Measurements from ENCODE around the gene LRRC59. TPM values are rescaled to one million over a fixed set of nuclear protein-coding genes. Genes with fewer than 3 reads are reported as not detected.

LRRC59 gene
- total and polyA plus RNA-seq, 2 of the 4 experiments (the other 2 are of a cell fraction), result 139 to 233 TPM

DNA sequence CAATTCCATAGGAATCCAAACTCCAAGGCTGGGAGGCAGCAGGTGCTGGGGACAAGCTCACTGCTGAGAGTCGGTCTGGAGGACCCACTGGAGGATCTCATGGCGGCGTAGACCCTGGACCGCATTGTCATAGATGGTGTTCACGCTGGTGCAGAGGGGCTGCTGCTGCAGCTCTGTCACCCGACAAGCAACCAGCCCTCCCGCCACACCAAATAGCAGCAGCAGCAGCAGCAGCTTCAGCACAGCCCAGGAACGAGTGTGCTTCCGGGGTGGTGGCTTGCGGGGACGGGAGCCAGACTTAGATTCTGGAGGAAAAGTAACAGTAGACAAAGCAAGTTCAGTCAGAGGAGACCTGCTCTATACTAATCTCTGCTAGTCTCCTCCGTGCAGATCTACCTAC, 14.4 kb downstream of the LRRC59 start:
- intact Hi-C loops (cut with micrococcal nuclease) (no loop called here), dilution Hi-C loops (cut with HindIII; ENCODE audit: low sequenced_read_pairs, unreplicated experiment) (no loop called here), in situ Hi-C loops (cut with MboI; ENCODE audit: low sequenced_read_pairs) (no loop called here)
- Histone ChIP-seq H3K14ac (replicated peaks; ENCODE audit: low read depth, low read length) (no peak overlapping the region), H3K27ac (ENCODE audit: insufficient read depth, low read length) (no peak overlapping the region), H3K4me1 (ENCODE audit: control insufficient read depth, insufficient read depth, low read length) (no peaks in the 10 kb centered on the region), H2AK5ac (ENCODE audit: low read depth, low read length) (no peak overlapping the region), H4K91ac (ENCODE audit: insufficient read depth, low read depth, low read length) (no peak overlapping the region), H3K9me1 (ENCODE audit: insufficient read depth, low read length) (no peaks in the 10 kb centered on the region), H3K56ac (ENCODE audit: extremely low read depth, insufficient read depth, low read length) (no peak overlapping the region), H2AK9ac (replicated peaks; ENCODE audit: low read depth, low read length, poor library complexity) (no peak overlapping the region), H4K20me1 (ENCODE audit: insufficient read depth, low read length) (peaks cover 44% of the 10 kb centered on the region), H3K18ac (ENCODE audit: low read depth, low read length) (no peak overlapping the region), H4K5ac (ENCODE audit: low read depth, low read length) (no peak overlapping the region), H2AFZ (replicated peaks; ENCODE audit: low read length, poor library complexity) (no peak overlapping the region), H2BK20ac (ENCODE audit: low read depth, low read length) (no peak overlapping the region), H2BK5ac (ENCODE audit: low read depth, low read length, poor library complexity, severe bottlenecking) (no peak overlapping the region), H2BK120ac (ENCODE audit: low read depth, low read length) (no peak overlapping the region), H4K8ac (ENCODE audit: low read depth in 2 of 2, low read length in 2 of 2) (no peak overlapping the region), H3K4ac (ENCODE audit: low read depth, low read length) (no peak overlapping the region), H3K36me3 (ENCODE audit: control insufficient read depth, insufficient read depth, low read length) (peaks cover 69% of the 10 kb centered on the region), H3K9ac (ENCODE audit: low read depth, low read length) (no peak overlapping the region), H3K4me2 (ENCODE audit: low read depth, low read length) (no peak overlapping the region), H3K79me1 (ENCODE audit: low read depth in 1 of 2, low read length in 2 of 2) (peaks cover 28 to 51% of the 10 kb centered on the region in 2 experiments), H3K4me3 (ENCODE audit: insufficient read depth, low read depth, low read length) (no peak overlapping the region), H3K27me3 (ENCODE audit: control insufficient read depth, insufficient read depth, low read length) (no peaks in the 10 kb centered on the region), H2BK15ac (ENCODE audit: low read depth, low read length) (no peak overlapping the region), H3K23ac (ENCODE audit: low read depth, low read length) (no peak overlapping the region), H3K9me3 (ENCODE audit: control insufficient read depth, insufficient read depth, low read length) (no peaks in the 10 kb centered on the region)
- POLR2A ChIA-PET (ENCODE audit: unreplicated experiment), result interaction anchor here (1.2 to 1.5 kb wide), 2 partner anchors 9 to 13 kb away, joined by 3 read pairs; no protein-coding TSS in a partner anchor
- WGBS, 2 experiments (ENCODE audit: extremely low coverage in 2 of 2, insufficient read length in 1 of 2), result 92% methylated on average over 11 of the region's 12 CpGs; no CpG with 5 or more reads in 1 of the 2 experiments
- no peak for DNase-seq
- no peak for ATAC-seq (ENCODE audit: low read depth)
- no TSS peak for BruUV-seq (replicated peaks)
- CTCF ChIA-PET, result no interaction called here
- TF ChIP-seq CEBPB (IDR thresholded peaks at IDR 0.05; ENCODE audit: low read depth, low read length) (no peak), FOS (IDR thresholded peaks at IDR 0.05; ENCODE audit: low read depth, low read length) (no peak), NFE2L2 (IDR thresholded peaks at IDR 0.05; ENCODE audit: low read depth, low read length) (no peak), MAZ (IDR thresholded peaks at IDR 0.05; ENCODE audit: borderline replicate concordance, low read depth, low read length) (no peak), CHD1 (IDR thresholded peaks at IDR 0.05; ENCODE audit: low read depth, low read length) (no peak), RCOR1 (IDR thresholded peaks at IDR 0.05; ENCODE audit: insufficient replicate concordance, low read length) (no peak), BHLHE40 (IDR thresholded peaks at IDR 0.05; ENCODE audit: low read depth, low read length) (no peak), MAFK (IDR thresholded peaks at IDR 0.05; ENCODE audit: low read depth, low read length) (no peak), POLR2A (IDR thresholded peaks at IDR 0.05; ENCODE audit: low read depth, low read length) (no peak), RAD21 (IDR thresholded peaks at IDR 0.05; ENCODE audit: low read length) (no peak), SMC3 (IDR thresholded peaks at IDR 0.05; ENCODE audit: low read depth, low read length) (no peak), MXI1 (IDR thresholded peaks at IDR 0.05; ENCODE audit: borderline replicate concordance, low read depth, low read length) (no peak)
- TF ChIP-seq, protein P1, sequence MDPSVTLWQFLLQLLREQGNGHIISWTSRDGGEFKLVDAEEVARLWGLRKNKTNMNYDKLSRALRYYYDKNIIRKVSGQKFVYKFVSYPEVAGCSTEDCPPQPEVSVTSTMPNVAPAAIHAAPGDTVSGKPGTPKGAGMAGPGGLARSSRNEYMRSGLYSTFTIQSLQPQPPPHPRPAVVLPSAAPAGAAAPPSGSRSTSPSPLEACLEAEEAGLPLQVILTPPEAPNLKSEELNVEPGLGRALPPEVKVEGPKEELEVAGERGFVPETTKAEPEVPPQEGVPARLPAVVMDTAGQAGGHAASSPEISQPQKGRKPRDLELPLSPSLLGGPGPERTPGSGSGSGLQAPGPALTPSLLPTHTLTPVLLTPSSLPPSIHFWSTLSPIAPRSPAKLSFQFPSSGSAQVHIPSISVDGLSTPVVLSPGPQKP (IDR thresholded peaks at IDR 0.05; ENCODE audit: borderline replicate concordance, low read depth, low read length), result no peak
- TF ChIP-seq, protein P2, sequence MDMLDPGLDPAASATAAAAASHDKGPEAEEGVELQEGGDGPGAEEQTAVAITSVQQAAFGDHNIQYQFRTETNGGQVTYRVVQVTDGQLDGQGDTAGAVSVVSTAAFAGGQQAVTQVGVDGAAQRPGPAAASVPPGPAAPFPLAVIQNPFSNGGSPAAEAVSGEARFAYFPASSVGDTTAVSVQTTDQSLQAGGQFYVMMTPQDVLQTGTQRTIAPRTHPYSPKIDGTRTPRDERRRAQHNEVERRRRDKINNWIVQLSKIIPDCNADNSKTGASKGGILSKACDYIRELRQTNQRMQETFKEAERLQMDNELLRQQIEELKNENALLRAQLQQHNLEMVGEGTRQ (IDR thresholded peaks at IDR 0.05; ENCODE audit: low read depth, low read length), result no peak
- TF ChIP-seq, protein P3, sequence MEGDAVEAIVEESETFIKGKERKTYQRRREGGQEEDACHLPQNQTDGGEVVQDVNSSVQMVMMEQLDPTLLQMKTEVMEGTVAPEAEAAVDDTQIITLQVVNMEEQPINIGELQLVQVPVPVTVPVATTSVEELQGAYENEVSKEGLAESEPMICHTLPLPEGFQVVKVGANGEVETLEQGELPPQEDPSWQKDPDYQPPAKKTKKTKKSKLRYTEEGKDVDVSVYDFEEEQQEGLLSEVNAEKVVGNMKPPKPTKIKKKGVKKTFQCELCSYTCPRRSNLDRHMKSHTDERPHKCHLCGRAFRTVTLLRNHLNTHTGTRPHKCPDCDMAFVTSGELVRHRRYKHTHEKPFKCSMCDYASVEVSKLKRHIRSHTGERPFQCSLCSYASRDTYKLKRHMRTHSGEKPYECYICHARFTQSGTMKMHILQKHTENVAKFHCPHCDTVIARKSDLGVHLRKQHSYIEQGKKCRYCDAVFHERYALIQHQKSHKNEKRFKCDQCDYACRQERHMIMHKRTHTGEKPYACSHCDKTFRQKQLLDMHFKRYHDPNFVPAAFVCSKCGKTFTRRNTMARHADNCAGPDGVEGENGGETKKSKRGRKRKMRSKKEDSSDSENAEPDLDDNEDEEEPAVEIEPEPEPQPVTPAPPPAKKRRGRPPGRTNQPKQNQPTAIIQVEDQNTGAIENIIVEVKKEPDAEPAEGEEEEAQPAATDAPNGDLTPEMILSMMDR (conservative IDR thresholded peaks at IDR 0.05; ENCODE audit: low read depth, low read length), result no peak
